Stimulated activated CD8-positive, alpha-beta memory T cell treated with anti-CD3 and anti-CD28 coated beads, Interleukin-7, amount 100 ng/mL, for 1 hour (primary cell): ENCODE results near the gene PMIS2.

ENCODE experiments used
- DNase-seq, 2 donors: peaks; one replicate each; pipeline ENCODE4 v3.0.0-alpha.2; 2020; ENCODE audit warnings: low read depth in 2 of 2

Gene PMIS2

DNA sequence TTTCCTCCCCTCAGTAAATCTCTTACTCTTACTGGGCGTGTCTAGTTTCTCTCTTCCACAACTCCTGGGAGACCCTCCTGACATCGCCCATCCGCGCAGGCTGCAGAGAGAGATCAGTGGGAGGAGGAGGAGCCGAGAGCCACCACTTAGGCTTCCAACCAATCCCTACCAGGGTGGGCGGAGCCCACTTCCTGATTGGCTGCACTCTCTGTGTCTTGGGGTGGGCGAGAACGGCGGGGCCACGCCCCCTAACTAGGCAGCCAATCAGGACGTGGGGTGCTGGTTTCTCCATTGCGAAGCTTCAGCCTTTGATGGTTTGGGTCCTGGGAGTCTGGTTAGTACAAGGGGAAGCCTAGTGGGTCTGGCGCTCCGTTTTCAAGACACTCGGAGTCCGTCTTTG, at the start of gene PMIS2:
PMIS2 (plus strand) TSS at position 326 of the 400 bp plus-strand sequence. CDS start 87 bp downstream, outside the sequence.
- no peak for DNase-seq

DNA sequence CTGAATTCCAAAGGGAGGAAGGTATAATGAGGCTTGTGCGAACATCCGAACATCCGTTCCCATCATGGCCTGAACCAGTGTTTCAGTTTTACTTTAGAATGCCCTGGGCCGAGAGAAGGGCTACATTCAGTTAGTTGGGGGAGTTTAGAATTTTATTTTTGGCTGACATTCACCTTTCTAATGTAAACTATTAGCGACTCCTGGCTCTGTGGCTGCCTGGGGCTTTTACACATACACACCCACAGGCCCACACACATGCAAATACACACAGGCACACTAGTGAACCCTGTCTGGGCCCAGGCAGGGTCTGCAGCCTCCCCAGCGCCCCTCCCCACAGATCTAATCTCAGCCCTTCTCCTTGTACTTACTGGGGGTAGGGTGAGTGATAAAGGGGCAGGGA, 46.7 kb upstream of the PMIS2 start:
- no peak for DNase-seq

GRCh38 chr19:35539850-35540249, 46.1 kb upstream of the PMIS2 start:
- no peak for DNase-seq

DNA sequence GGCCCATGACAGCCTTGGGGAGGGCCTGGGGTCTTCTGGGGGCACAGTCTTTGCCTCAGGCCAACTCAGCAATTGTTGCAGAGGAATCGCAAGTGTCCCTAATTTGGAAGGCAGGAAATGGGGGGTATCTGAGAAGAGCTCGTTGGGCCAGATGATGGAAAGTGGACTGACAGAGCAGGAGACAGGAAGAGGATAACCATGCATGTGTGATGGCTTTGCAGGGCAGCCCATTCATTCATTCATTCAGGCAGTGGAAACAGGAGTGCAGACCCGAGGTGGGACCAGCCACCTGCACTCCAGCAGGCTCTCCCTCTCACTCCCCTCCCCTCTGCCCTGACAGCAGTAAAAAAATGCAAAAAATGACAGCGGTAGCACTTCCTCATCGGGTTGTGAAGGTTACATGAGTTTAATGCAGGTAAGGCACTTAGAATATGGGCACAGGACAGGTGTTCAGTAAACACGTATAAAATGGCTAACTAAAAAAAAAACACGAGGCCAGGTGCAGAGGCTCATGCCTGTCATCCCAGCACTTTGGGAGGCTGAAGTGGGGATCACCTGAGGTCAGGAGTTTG, 45.5 kb upstream of the PMIS2 start:
- no peak for DNase-seq

DNA sequence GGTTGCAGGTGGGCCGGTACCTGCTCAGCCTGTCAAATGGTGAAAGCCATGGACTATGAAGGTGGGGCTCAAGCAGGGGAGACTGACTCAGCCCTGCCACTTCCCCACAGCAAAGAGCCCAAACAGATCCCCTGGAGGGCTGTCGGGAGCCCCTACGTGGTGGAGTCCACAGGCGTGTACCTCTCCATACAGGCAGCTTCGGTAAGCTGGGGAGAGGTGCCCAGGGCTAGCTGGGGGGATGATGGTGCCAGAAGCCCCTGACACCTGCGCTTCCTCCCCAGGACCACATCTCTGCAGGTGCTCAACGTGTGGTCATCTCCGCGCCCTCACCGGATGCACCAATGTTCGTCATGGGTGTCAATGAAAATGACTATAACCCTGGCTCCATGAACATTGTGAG, 43.8 kb upstream of the PMIS2 start:
- no peak for DNase-seq

- no peak for DNase-seq
Observed at GRCh38 chr19:35543280-35544109, 42.5 kb upstream of the PMIS2 start.

GRCh38 chr19:35544110-35544802, 41.7 kb upstream of the PMIS2 start:
- no peak for DNase-seq

- DNase-seq = peak; percentile 48 to 52
Observed at GRCh38 chr19:35545001-35545854, 40.7 kb upstream of the PMIS2 start, which contains the start of gene TMEM147. TMEM147 (plus strand) TSS chr19:35545626; CDS start chr19:35545740, 114 bp downstream.

GRCh38 chr19:35545855-35546381, 40.1 kb upstream of the PMIS2 start:
- DNase-seq = peak in 1 of 2 donors; percentile 5

- no peak for DNase-seq
Observed at GRCh38 chr19:35546532-35546931, 39.4 kb upstream of the PMIS2 start.

DNA sequence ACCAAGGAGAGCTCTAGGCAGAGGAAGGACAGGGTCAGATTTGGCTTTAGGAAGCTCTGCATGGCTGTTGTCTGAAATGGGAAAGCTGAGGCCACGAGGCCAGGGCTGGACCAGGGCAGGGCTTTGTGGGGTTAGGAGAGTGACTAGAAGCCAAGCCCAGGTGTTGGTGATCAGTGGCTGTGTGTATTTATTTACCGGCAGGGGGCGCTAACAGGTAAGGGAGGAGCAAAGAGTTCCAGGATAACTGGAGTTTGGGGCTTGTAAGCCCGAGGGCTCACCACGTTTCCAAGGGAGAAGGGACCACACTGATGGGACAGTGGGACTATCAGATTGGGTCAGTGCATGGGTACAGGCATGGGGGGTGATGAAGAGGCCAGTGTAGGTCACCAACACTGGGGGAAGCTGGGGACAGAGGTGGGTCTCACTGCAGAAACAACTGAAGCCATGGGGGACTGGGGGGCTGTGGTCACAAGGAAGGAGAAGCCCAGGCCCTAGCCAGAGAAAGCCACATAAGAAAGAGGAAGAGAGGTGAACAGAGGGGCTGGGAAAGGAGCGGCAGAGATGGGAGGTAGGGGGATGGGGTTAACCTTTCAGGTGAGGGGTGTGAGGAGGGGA, 36.7 kb upstream of the PMIS2 start:
- peak in 1 of 2 donors; percentile 16 for DNase-seq

GRCh38 chr19:35549879-35550523, 36.0 kb upstream of the PMIS2 start:
- DNase-seq = no peak

DNA sequence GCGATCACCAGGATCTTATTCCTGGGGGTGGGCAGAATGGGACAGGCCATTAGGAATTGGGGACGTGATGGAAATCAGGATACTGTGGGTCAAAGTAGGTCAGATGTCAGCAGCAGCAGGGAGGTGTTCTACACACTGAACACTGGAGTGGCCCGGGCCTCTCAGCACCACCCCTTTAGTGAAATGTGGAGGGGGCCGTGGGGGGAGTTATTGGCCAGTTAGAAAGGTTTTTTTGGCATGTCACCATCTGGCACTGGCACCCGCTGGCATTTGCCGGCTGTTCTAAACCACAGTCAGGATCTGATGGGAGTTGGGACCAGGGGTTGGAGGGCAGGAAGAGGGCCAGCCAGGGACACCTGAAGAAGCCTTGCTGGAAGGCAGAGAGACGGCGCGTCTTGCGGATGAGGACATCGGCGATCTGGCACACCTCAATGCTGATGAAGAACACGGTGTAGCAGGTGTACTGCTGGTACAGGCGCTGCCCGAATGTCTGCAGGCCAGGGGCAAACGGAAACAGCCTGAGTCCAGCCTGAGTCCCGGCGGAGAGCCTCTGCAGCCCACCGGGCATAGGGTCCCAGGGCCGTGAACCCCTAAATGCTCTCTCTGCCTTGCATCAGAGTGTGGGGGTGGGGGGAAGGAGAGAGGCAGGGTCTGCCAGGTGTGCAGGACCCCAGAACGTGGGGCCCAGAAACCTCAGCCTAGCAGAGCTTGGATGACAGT, 34.7 kb upstream of the PMIS2 start:
- no peak for DNase-seq

- DNase-seq = no peak
Observed at GRCh38 chr19:35552534-35553384, 33.2 kb upstream of the PMIS2 start.

DNA sequence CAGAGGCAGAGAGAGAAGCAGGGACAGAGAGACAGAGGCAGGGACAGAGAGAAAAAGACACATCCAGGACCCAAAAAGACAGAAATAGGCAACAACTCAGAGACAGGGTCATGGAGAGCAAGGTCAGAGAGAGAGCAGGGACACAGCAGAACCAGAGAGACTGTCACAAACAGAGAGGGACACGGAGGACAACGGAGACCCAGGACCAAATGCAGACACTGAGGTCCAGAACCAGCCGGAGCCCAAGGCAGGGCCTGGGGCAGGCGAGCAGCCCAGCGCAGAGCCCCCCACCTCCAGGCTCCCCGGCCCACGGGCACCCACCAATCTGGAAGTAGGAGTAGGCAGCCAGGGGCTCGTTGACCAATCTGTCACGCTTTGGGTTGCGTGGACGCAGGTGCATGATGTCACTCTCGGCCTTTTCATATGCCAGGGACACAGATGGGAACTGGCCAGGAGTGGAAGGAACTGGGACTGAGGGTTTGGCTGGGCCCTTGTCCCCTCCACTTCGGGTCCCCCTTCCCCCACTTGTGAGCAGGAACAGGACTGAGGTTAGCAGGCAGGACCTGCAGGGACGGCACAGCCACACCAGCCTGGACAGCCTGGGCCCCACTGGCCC, 32.5 kb upstream of the PMIS2 start:
- no peak for DNase-seq

- DNase-seq = no peak
Observed at GRCh38 chr19:35554076-35554475, 31.9 kb upstream of the PMIS2 start.

GRCh38 chr19:35555301-35556005, 30.5 kb upstream of the PMIS2 start:
- DNase-seq = no peak
